Activated T-cell treated with anti-CD3 and anti-CD28 coated beads, Interleukin-2, amount 50 U/mL, for 24 hours (primary cell): ENCODE data around the gene TTLL8.

Experiments
- DNase-seq: peaks from one replicate; pipeline ENCODE4 v3.0.0-alpha.2; 2020
- H3K27ac Mint-ChIP-seq: 2 replicates; pipeline ENCODE4 v1.8.0; 2020; ENCODE audit warnings: mild to moderate bottlenecking, mixed read lengths
- H3K27me3 Mint-ChIP-seq: 2 replicates; pipeline ENCODE4 v1.8.0; 2020; ENCODE audit warnings: mixed read lengths
- H3K36me3 Mint-ChIP-seq: 2 replicates; pipeline ENCODE4 v1.8.0; 2020; ENCODE audit warnings: low read depth, mixed read lengths
- H3K4me1 Mint-ChIP-seq: 2 replicates; pipeline ENCODE4 v1.8.0; 2020; ENCODE audit warnings: low read depth, mixed read lengths
- H3K4me3 Mint-ChIP-seq: 2 replicates; pipeline ENCODE4 v1.8.0; 2020; ENCODE audit warnings: mild to moderate bottlenecking, moderate library complexity, mixed read lengths
- H3K9me3 Mint-ChIP-seq: 2 replicates; pipeline ENCODE4 v1.8.0; 2020; ENCODE audit warnings: mixed read lengths

TTLL8 gene

GRCh38 chr22:50032941-50033601 is 25.0 kb downstream of the TTLL8 start:
- H3K27me3 Mint-ChIP-seq = peaks cover 6% of the 10 kb centered on the region
- no peak overlapping the region for H3K27ac Mint-ChIP-seq
- H3K4me3 Mint-ChIP-seq = no peak overlapping the region
- no peak for DNase-seq
- H3K36me3 Mint-ChIP-seq = no peaks in the 10 kb centered on the region
- no peaks in the 10 kb centered on the region for H3K9me3 Mint-ChIP-seq
- peaks cover 9% of the 10 kb centered on the region for H3K4me1 Mint-ChIP-seq

GRCh38 chr22:50032109-50032871 is 25.8 kb downstream of the TTLL8 start:
- peaks cover 6% of the 10 kb centered on the region for H3K27me3 Mint-ChIP-seq
- H3K4me1 Mint-ChIP-seq = peaks cover 17% of the 10 kb centered on the region
- no peaks in the 10 kb centered on the region for H3K9me3 Mint-ChIP-seq
- DNase-seq = no peak
- no peak overlapping the region for H3K4me3 Mint-ChIP-seq
- H3K36me3 Mint-ChIP-seq = no peaks in the 10 kb centered on the region
- H3K27ac Mint-ChIP-seq = no peak overlapping the region

GRCh38 chr22:50031189-50032091 is 26.7 kb downstream of the TTLL8 start:
- Mint-ChIP-seq H3K27me3 (peaks cover 9% of the 10 kb centered on the region), H3K4me1 (peaks cover 21% of the 10 kb centered on the region), H3K27ac (no peak overlapping the region), H3K4me3 (no peak overlapping the region), H3K36me3 (no peaks in the 10 kb centered on the region), H3K9me3 (no peaks in the 10 kb centered on the region)
- no peak for DNase-seq

GRCh38 chr22:50030297-50031188 is 27.6 kb downstream of the TTLL8 start:
- no peak overlapping the region for H3K4me3 Mint-ChIP-seq
- no peak overlapping the region for H3K27ac Mint-ChIP-seq
- H3K9me3 Mint-ChIP-seq = no peaks in the 10 kb centered on the region
- H3K27me3 Mint-ChIP-seq = peaks cover 14% of the 10 kb centered on the region
- H3K36me3 Mint-ChIP-seq = no peaks in the 10 kb centered on the region
- peak; percentile 91 for DNase-seq
- H3K4me1 Mint-ChIP-seq = peaks cover 25% of the 10 kb centered on the region

GRCh38 chr22:50027639-50028537 is 30.2 kb downstream of the TTLL8 start:
- Mint-ChIP-seq H3K27me3 (peaks cover 8% of the 10 kb centered on the region), H3K27ac (peak overlapping the region; percentile 76)

GRCh38 chr22:50025993-50026392 is 32.1 kb downstream of the TTLL8 start:
- H3K4me1 Mint-ChIP-seq = peaks cover 34% of the 10 kb centered on the region

More at GRCh38 chr22:50027639-50028537, 30.2 kb downstream of the TTLL8 start:
- DNase-seq = peak; percentile 74
- no peak overlapping the region for H3K4me3 Mint-ChIP-seq
- H3K9me3 Mint-ChIP-seq = no peaks in the 10 kb centered on the region
- H3K4me1 Mint-ChIP-seq = peaks cover 34% of the 10 kb centered on the region
- no peaks in the 10 kb centered on the region for H3K36me3 Mint-ChIP-seq

GRCh38 chr22:50022171-50022819 is 35.8 kb downstream of the TTLL8 start:
- Mint-ChIP-seq H3K9me3 (no peaks in the 10 kb centered on the region), H3K27ac (no peak overlapping the region), H3K4me3 (no peak overlapping the region), H3K36me3 (peaks cover 1% of the 10 kb centered on the region), H3K27me3 (peaks cover 8% of the 10 kb centered on the region), H3K4me1 (peaks cover 17% of the 10 kb centered on the region)
- DNase-seq = no peak

More at GRCh38 chr22:50025993-50026392, 32.1 kb downstream of the TTLL8 start:
- Mint-ChIP-seq H3K36me3 (no peaks in the 10 kb centered on the region), H3K27ac (no peak overlapping the region), H3K9me3 (no peaks in the 10 kb centered on the region), H3K4me3 (no peak overlapping the region), H3K27me3 (peaks cover 8% of the 10 kb centered on the region)
- DNase-seq = no peak

GRCh38 chr22:50020606-50021005 is 37.5 kb downstream of the TTLL8 start:
- Mint-ChIP-seq H3K27ac (no peak overlapping the region), H3K4me1 (peaks cover 10% of the 10 kb centered on the region), H3K27me3 (no peaks in the 10 kb centered on the region), H3K36me3 (peaks cover 1% of the 10 kb centered on the region), H3K4me3 (no peak overlapping the region), H3K9me3 (no peaks in the 10 kb centered on the region)
- DNase-seq = no peak

GRCh38 chr22:50019316-50019715 is 38.8 kb downstream of the TTLL8 start:
- peak overlapping the region; percentile 4 for H3K4me3 Mint-ChIP-seq
- DNase-seq = peak; percentile 59
- H3K36me3 Mint-ChIP-seq = peaks cover 1% of the 10 kb centered on the region
- H3K4me1 Mint-ChIP-seq = peaks cover 3% of the 10 kb centered on the region
- no peak overlapping the region for H3K27ac Mint-ChIP-seq
- no peaks in the 10 kb centered on the region for H3K9me3 Mint-ChIP-seq
- H3K27me3 Mint-ChIP-seq = no peaks in the 10 kb centered on the region

- Mint-ChIP-seq H3K9me3 (no peaks in the 10 kb centered on the region), H3K36me3 (peaks cover 1% of the 10 kb centered on the region), H3K4me3 (peak overlapping the region; percentile 74)
Observed at GRCh38 chr22:50018608-50019285, 39.4 kb downstream of the TTLL8 start.

GRCh38 chr22:50017701-50018224 is 40.3 kb downstream of the TTLL8 start:
- Mint-ChIP-seq H3K9me3 (no peaks in the 10 kb centered on the region), H3K27ac (no peak overlapping the region), H3K4me3 (peak overlapping the region; percentile 74)

More at GRCh38 chr22:50018608-50019285, 39.4 kb downstream of the TTLL8 start:
- peaks cover 7% of the 10 kb centered on the region for H3K4me1 Mint-ChIP-seq
- H3K27me3 Mint-ChIP-seq = no peaks in the 10 kb centered on the region
- DNase-seq = peak; percentile 49
- no peak overlapping the region for H3K27ac Mint-ChIP-seq

More at GRCh38 chr22:50017701-50018224, 40.3 kb downstream of the TTLL8 start:
- Mint-ChIP-seq H3K36me3 (peaks cover 1% of the 10 kb centered on the region), H3K27me3 (no peaks in the 10 kb centered on the region), H3K4me1 (peaks cover 9% of the 10 kb centered on the region)
- no peak for DNase-seq
